Ovary (tissue), 3 donors: Measurements from ENCODE around the gene STK17B.

Experiments used
- CTCF ChIP-seq, 3 donors: fragments of 450-650 bp in 2 of 3; fragments of 200-600 bp in 1 of 3; IDR thresholded peaks; one replicate each; pipeline versions ENCODE4 v1.5.1 to v1.8.0; 2016 to 2022; ENCODE audit warnings: antibody characterized with exemption in 3 of 3, mild to moderate bottlenecking in 1 of 3
- EP300 ChIP-seq: sonication (generic); formaldehyde crosslinking; IDR thresholded peaks from one replicate; pipeline ENCODE4 v1.6.1; 2017; ENCODE audit warnings: antibody characterized with exemption
- POLR2A ChIP-seq: fragments of 450-650 bp; IDR thresholded peaks from one replicate; pipeline ENCODE4 v1.6.1; 2017; ENCODE audit warnings: antibody characterized with exemption, mild to moderate bottlenecking, moderate library complexity
- donor health status: DM: no; HTN: no; CAD: no.

- no peak for TF ChIP-seq POLR2A
- no peak for TF ChIP-seq CTCF (IDR thresholded peaks at IDR 0.05)
- TF ChIP-seq EP300: no peak
Observed at GRCh38 chr2:196186266-196186980, 15.0 kb upstream of the STK17B start.
